ENCODE data around the gene CWC27. TPM values are rescaled to one million over a fixed set of nuclear protein-coding genes. Genes with fewer than 3 reads are reported as not detected.

The CWC27 gene
- total and polyA plus RNA-seq, 2 of the 13 experiments (the other 11 are each of a cell fraction or from before 2014, with no cell fraction given) = 21.1 to 25.7 TPM

- TF ChIP-seq ZNF609 (CRISPR knock-in tag; IDR thresholded peaks at IDR 0.05; ENCODE audit: borderline replicate concordance) (no peak), HDAC1 (CRISPR knock-in tag; IDR thresholded peaks at IDR 0.05) (no peak), ZMYM3 (CRISPR knock-in tag; IDR thresholded peaks at IDR 0.05) (no peak), ARNTL (CRISPR knock-in tag; IDR thresholded peaks at IDR 0.05) (no peak), MBD4 (IDR thresholded peaks at IDR 0.05; ENCODE audit: borderline replicate concordance, low read length) (no peak), ZNF224 (CRISPR knock-in tag; IDR thresholded peaks at IDR 0.05) (no peak), ZNF678 (CRISPR knock-in tag; IDR thresholded peaks at IDR 0.05) (no peak), ZNF710 (CRISPR knock-in tag; IDR thresholded peaks at IDR 0.05; ENCODE audit: borderline replicate concordance) (no peak), NR2F2 (IDR thresholded peaks at IDR 0.05; ENCODE audit: borderline replicate concordance, low read depth) (no peak), MEIS1 (CRISPR knock-in tag; IDR thresholded peaks at IDR 0.05; ENCODE audit: borderline replicate concordance) (no peak), ZBTB7B (CRISPR knock-in tag; IDR thresholded peaks at IDR 0.05) (no peak), ZBTB3 (CRISPR knock-in tag; IDR thresholded peaks at IDR 0.05; ENCODE audit: borderline replicate concordance, low read depth) (no peak), ETV6 (CRISPR knock-in tag; conservative IDR thresholded peaks at IDR 0.05) (no peak), ZNF383 (CRISPR knock-in tag; IDR thresholded peaks at IDR 0.05; ENCODE audit: borderline replicate concordance) (no peak)
Observed at GRCh38 chr5:64822320-64822719, 53.6 kb downstream of the CWC27 start (continued).
